Activated CD4-positive, alpha-beta T cell treated with anti-CD3 and anti-CD28 coated beads for 36 hours (primary cell): Measurements from ENCODE around the gene ITGB6. TPM values are rescaled to one million over a fixed set of nuclear protein-coding genes. Genes with fewer than 3 reads are reported as not detected.

Experiments used
- ATAC-seq: fragments of 200-7000 bp; cut with Tn5 transposase; one replicate; pipeline ENCODE4 v1.10.0; 2021; ENCODE audit warnings: mild to moderate bottlenecking, moderate library complexity
- CTCF ChIA-PET: fragments of 350-600 bp; sonication (Branson Sonifier 250); formaldehyde crosslinking; loops from one replicate; lab custom pipeline; 2021; ENCODE audit warnings: antibody characterized with exemption; lab: Charles Lee
- POLR2A ChIA-PET: fragments of 350-600 bp; sonication (Branson Sonifier 250); formaldehyde crosslinking; loops from one replicate; lab custom pipeline; 2021; ENCODE audit warnings: antibody characterized with exemption, inconsistent platforms; lab: Charles Lee
- DNase-seq: peaks from one replicate; pipeline ENCODE4 v3.0.0-alpha.2; 2020
- H3K27ac Mint-ChIP-seq: one replicate; pipeline ENCODE4 v1.8.0; 2021; ENCODE audit warnings: mixed read lengths
- H3K27me3 Mint-ChIP-seq: one replicate; pipeline ENCODE4 v1.8.0; 2021; ENCODE audit warnings: mixed read lengths
- H3K36me3 Mint-ChIP-seq: one replicate; pipeline ENCODE4 v1.8.0; 2021; ENCODE audit warnings: low read depth, mixed read lengths
- H3K4me1 Mint-ChIP-seq: one replicate; pipeline ENCODE4 v1.8.0; 2021; ENCODE audit warnings: mixed read lengths
- H3K4me3 Mint-ChIP-seq: one replicate; pipeline ENCODE4 v1.8.0; 2021; ENCODE audit warnings: mild to moderate bottlenecking, moderate library complexity, mixed read lengths
- H3K9me3 Mint-ChIP-seq: one replicate; pipeline ENCODE4 v1.8.0; 2021; ENCODE audit warnings: low read depth, mixed read lengths
- intact Hi-C, 2 experiments: fragments of 100-400 bp; cut with DNase I in 1 of 2; cut with micrococcal nuclease in 1 of 2; formaldehyde crosslinking; loops; one replicate each; pipeline versions ENCODE4 v1.14.2 to v1.15.1; 2022 to 2024; cut with DNase I, micrococcal nuclease
- total RNA-seq, 2 experiments: library from RNA; stranded (reverse); gene quantifications; one replicate each; pipeline ENCODE4 v1.2.3, GENCODE V29; 2021

The ITGB6 gene
- total RNA-seq, 2 experiments from 2014 or later: not detected

DNA sequence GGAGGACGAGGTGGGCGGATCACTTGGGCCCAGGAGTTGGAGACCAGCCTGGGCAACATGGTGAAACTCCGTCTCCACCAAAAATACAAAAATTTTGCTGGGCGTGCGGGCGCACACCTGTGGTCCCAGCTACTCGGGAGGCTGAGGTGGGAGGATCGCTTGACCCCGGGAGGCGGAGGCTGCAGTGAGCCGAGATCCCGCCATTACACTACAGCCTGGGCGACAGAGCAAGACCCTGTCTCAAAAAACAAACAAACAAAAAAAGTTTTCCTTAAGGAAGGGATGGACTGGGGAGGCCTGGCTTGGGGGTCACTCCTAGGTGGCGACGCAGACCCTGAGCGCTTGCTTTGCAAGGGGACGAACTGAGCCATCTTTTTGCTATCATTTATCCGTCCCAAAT lies 138.5 kb downstream of the ITGB6 start:
- H3K27me3 Mint-ChIP-seq: peaks cover 46% of the 10 kb centered on the region
- no peak overlapping the region for H3K4me3 Mint-ChIP-seq
- H3K27ac Mint-ChIP-seq: no peak overlapping the region

DNA sequence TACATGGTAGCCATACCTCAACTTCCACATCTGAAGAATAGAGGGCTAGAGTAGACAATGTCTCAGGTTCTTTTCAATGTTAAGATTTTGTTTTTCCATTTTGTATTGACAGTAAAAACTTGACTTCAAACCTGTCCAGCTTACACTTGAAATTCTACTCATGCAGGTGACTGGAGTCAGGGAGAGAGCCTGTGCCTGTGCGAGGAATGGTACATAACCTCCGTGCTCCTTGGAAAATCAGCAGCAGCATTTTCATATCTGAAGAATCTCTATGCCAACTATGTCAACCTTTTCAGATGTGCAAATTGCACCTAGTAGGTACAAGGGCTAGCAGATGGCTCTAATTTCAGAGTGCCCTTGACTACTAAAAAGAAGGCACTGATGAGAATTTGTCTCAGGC lies 139.8 kb downstream of the ITGB6 start:
- DNase-seq: no peak
- Mint-ChIP-seq H3K27me3 (peaks cover 47% of the 10 kb centered on the region), H3K4me3 (no peak overlapping the region), H3K36me3 (no peaks in the 10 kb centered on the region), H3K9me3 (no peaks in the 10 kb centered on the region), H3K27ac (no peak overlapping the region), H3K4me1 (no peaks in the 10 kb centered on the region)
- ChIA-PET POLR2A (no interaction called here), CTCF (no interaction called here)
- ATAC-seq: no peak
- intact Hi-C loops: no loop called here

More for the DNA sequence above, 138.5 kb downstream of the ITGB6 start:
- intact Hi-C loops: no loop called here
- ATAC-seq: no peak
- Mint-ChIP-seq H3K4me1 (no peaks in the 10 kb centered on the region), H3K36me3 (no peaks in the 10 kb centered on the region), H3K9me3 (no peaks in the 10 kb centered on the region)
- ChIA-PET POLR2A (no interaction called here), CTCF (no interaction called here)
- no peak for DNase-seq

DNA sequence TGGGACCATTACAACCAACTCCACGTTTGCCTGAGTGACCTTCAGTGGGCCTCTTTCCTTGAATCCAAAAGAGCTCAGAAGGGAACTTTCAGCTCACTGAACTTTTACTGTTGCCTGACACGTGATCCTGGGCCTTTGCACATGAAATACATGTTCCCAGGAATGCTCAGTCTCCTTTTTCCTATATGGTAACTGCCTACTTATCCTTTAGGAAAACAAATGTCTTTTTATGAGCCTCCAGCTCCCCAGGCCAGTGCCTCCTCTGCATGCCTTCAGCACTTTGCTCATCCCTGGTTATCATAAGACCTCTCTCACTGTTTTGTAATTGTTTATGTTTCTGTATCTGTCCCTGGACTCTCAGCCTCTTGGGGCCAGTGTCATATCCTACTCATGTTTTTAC lies 142.7 kb downstream of the ITGB6 start:
- Mint-ChIP-seq H3K36me3 (no peaks in the 10 kb centered on the region), H3K27me3 (peaks cover 31% of the 10 kb centered on the region), H3K9me3 (no peaks in the 10 kb centered on the region), H3K27ac (no peak overlapping the region), H3K4me1 (peaks cover 2% of the 10 kb centered on the region), H3K4me3 (no peak overlapping the region)
- ChIA-PET CTCF (no interaction called here), POLR2A (no interaction called here)
- DNase-seq: no peak
- no peak for ATAC-seq
- intact Hi-C loops: no loop called here

DNA sequence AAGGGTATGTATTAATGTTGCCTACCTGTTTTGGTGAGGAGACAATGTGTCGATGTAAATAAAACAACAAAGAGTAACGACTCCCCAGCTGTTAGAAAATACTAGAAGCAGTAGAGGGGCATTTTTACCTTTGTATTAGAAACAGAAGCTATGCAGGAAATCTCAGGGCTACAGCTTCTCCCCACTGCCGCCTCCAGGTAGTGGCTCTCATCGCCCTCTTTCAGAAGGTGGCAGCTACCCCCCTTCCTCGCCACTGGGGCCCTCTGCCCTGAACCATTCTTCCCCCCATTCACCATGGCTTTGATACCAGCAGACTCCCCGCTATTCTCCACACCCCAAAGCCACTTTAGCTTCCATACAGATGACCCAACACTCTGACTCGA lies 144.4 kb downstream of the ITGB6 start:
- H3K9me3 Mint-ChIP-seq: no peaks in the 10 kb centered on the region
- H3K27ac Mint-ChIP-seq: no peak overlapping the region
- H3K36me3 Mint-ChIP-seq: no peaks in the 10 kb centered on the region
- peaks cover 34% of the 10 kb centered on the region for H3K27me3 Mint-ChIP-seq
- ChIA-PET POLR2A (no interaction called here), CTCF (interaction anchor here (0.6 to 1.2 kb wide), 2 partner anchors 33 to 815 kb away, joined by 3 to 5 read pairs; no protein-coding TSS in a partner anchor)
- DNase-seq: no peak
- intact Hi-C loops: no loop called here
- peaks cover 2% of the 10 kb centered on the region for H3K4me1 Mint-ChIP-seq
- ATAC-seq: no peak
- H3K4me3 Mint-ChIP-seq: no peak overlapping the region

DNA sequence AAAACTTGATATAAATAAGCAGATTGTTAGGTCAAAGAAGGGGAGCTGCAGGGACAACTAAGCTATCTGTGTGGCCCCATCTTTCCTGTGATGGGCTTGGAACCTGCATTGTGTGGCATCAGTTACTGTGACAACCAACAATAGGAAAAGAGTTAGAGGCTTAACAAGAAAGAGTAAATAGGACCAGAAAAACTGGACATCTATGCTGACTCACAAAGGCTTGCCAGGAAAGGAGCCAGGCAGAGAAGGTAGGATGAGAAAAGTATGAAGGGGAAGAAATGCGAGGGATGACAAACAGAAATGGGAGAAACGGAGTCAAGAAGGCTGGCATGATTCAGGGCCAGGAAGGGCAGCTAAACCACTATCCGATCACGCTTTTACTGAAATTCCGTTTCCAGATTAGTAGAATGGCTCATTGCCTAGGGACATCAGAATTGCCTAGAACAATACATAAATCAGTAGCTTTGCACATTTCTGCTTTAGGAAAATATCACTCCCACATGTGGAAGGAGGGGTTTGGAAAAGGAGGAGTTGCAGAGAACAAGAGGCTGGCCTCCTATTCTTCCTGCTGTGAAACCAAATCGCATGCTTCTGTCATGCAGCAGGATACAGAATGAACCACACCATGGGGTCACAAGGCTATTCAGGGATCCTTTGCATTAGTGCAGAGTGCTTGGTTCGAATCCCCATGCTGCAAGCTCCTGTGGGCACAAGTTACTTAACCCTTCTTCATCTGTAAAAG lies 144.9 kb downstream of the ITGB6 start:
- CTCF ChIA-PET: interaction anchor here (0.6 to 1.2 kb wide), 3 partner anchors 10 to 816 kb away, joined by 3 to 5 read pairs (median 3); no protein-coding TSS in a partner anchor
- Mint-ChIP-seq H3K4me3 (no peak overlapping the region), H3K27me3 (peaks cover 31% of the 10 kb centered on the region), H3K36me3 (no peaks in the 10 kb centered on the region), H3K27ac (no peak overlapping the region), H3K4me1 (peaks cover 2% of the 10 kb centered on the region), H3K9me3 (no peaks in the 10 kb centered on the region)
- ATAC-seq: no peak
- POLR2A ChIA-PET: no interaction called here
- intact Hi-C loops: no loop called here
- DNase-seq: no peak

DNA sequence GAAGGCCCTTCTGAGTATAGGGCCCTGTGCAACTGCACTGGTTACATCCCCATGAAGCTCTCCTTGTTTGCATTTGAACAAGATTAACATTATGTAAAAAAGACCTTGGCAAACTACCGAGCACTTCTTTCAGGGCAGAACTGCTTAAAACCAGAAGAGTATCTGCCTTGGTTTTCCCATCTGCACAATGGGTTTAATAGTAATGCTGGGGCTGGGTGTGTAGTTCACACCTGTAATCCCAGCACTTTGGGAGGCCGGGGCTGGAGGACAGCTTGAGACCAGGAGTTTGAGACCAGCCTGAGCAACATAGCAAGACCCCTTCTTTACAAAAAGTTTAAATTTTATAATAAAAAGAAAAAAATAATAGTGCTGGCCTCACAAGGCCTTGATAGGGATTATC lies 146.1 kb downstream of the ITGB6 start:
- ChIA-PET POLR2A (no interaction called here), CTCF (interaction anchor here (1.1 kb wide), 1 partner anchor 8 kb away, joined by 3 read pairs; no protein-coding TSS in a partner anchor)
- DNase-seq (no peak), ATAC-seq (no peak)
- Mint-ChIP-seq H3K4me1 (peaks cover 2% of the 10 kb centered on the region), H3K27me3 (peaks cover 25% of the 10 kb centered on the region), H3K36me3 (no peaks in the 10 kb centered on the region), H3K9me3 (no peaks in the 10 kb centered on the region), H3K27ac (no peak overlapping the region), H3K4me3 (no peak overlapping the region)
- intact Hi-C loops: no loop called here

DNA sequence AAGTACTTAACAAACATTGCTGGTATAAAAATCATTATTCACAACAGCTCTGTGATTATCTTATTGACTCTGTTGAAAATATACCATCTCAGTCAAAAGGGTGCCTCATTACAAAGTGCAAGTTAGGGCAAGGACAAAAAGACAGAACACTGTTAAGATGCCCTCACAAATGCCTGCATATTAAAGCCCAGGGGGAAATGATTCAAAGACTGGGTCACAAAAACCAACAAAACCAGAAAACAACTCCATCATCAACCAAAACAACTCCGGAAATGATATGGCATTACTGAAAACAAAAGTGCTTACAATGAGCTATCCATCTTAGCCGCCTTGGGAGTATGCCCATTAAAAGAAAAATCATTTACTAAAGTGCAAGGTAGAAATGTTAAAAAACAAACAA lies 147.5 kb downstream of the ITGB6 start:
- no peaks in the 10 kb centered on the region for H3K9me3 Mint-ChIP-seq
- intact Hi-C loops: no loop called here
- H3K36me3 Mint-ChIP-seq: no peaks in the 10 kb centered on the region
- no peak overlapping the region for H3K4me3 Mint-ChIP-seq
- DNase-seq (no peak), ATAC-seq (peak; percentile 53)
- POLR2A ChIA-PET: no interaction called here
- H3K4me1 Mint-ChIP-seq: peaks cover 2% of the 10 kb centered on the region
- CTCF ChIA-PET: no interaction called here
- H3K27me3 Mint-ChIP-seq: peaks cover 16% of the 10 kb centered on the region
- H3K27ac Mint-ChIP-seq: no peak overlapping the region

DNA sequence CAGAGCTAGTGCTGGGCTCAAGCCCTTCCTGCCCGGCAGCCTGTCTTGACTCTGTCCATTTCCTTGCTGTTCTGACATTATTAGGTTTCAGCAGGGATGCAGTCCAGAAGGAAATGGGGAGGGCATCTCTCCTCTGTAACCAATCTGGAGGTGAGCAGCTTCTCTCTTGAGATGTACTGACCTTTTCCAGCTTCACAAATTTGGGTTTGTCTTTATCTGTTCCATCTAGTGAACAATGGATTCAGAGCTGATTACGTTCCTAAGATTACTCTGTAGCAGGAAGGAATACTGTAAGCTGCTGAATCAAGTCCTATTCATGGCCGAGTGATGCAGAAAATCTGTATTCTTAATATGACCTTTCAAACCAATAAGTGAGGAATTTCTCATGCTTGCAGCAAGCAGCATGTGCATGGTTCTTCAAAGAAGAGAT lies 148.7 kb downstream of the ITGB6 start:
- CTCF ChIA-PET: no interaction called here
- peaks cover 2% of the 10 kb centered on the region for H3K4me1 Mint-ChIP-seq
- POLR2A ChIA-PET: interaction anchor here (0.8 kb wide), 1 partner anchor 28 kb away, joined by 3 read pairs; no protein-coding TSS in a partner anchor

DNA sequence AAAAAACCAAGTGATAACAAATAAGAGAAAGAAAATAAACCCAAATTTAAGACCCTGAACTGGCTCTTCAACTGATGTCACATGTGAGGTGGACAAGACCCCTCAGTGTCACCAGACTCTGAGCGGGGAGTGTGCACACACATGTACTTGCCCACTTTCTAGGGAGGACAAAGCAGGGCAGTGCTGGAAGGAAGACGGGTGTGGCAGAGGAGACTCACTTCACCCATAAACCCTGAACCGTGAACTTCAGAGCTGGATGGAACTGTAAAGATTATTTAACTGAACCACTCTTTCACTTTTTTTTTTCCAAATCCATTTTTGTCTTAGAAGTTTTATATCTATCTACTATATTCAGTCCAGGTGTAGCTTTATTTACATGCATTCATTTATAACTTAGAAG lies 149.9 kb downstream of the ITGB6 start:
- no peaks in the 10 kb centered on the region for H3K36me3 Mint-ChIP-seq
- no peak overlapping the region for H3K27ac Mint-ChIP-seq
- no peak overlapping the region for H3K4me3 Mint-ChIP-seq
- ChIA-PET CTCF (interaction anchor here (1.7 kb wide), 1 partner anchor 36 kb away, joined by 3 read pairs; no protein-coding TSS in a partner anchor), POLR2A (no interaction called here)
- DNase-seq: no peak
- no peaks in the 10 kb centered on the region for H3K9me3 Mint-ChIP-seq
- H3K27me3 Mint-ChIP-seq: peaks cover 13% of the 10 kb centered on the region
- no peak for ATAC-seq
- intact Hi-C loops: no loop called here
- peaks cover 2% of the 10 kb centered on the region for H3K4me1 Mint-ChIP-seq

More for the DNA sequence above, 148.7 kb downstream of the ITGB6 start:
- Mint-ChIP-seq H3K4me3 (no peak overlapping the region), H3K9me3 (no peaks in the 10 kb centered on the region), H3K27me3 (peaks cover 16% of the 10 kb centered on the region), H3K36me3 (no peaks in the 10 kb centered on the region), H3K27ac (no peak overlapping the region)
- intact Hi-C loops: no loop called here
- DNase-seq: no peak
- no peak for ATAC-seq

Other genes with a start within 250 kb of the ITGB6 start
- gene PLA2R1, start 137.7 kb downstream of the ITGB6 start, total RNA-seq: under 1 TPM in 1 of 2 experiments, not detected in 1; 0.02 TPM